HG03565 (cell line): ENCODE measurements around the gene SPEF2.
A peak's percentile ranks its signal among the peaks of the same experiment; 100 is the strongest.
"Not testable (repeated sequence)": the region's sequence is repeated elsewhere in the genome, so short reads cannot be mapped to it uniquely, and the experiment has no call there.

ENCODE experiments used
- ATAC-seq: cut with Tn5 transposase; IDR thresholded peaks from one replicate; pipeline ENCODE4 v1.9.1; 2021; ENCODE audit warnings: mild to moderate bottlenecking, moderate library complexity; ENCODE audit not compliant: unreplicated experiment

Gene SPEF2

DNA sequence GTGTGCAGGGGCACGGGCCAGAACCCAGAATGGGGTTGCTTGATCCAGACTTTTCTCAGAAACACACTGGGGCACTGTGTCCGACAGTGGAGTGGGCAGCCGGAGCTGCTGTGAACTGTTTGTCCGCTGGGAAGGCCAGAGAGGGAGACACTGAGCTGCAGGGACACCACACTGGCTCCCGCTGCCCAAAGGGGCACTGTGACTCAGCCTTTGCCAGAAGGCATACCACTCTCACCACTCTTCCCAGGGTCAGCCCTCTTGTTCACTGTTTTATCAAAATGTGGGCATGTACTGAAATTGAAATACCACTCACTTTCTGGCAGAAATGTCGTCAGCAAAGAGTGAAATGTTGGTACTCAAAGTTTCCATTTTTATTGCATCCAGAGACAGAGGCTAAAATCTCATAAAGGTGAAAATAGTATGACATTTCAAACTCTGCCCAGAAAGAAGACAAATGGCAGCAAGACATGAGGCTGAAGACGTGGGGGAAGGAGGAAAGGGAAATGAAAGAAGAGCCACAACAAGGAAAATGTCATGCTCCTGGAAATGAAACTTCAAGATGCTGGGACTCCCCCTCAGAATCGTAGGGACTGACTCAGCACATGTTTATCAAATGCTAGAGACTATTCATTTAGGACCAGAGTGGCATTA lies 234.5 kb downstream of the SPEF2 start:
- peak; percentile 39 for ATAC-seq

GRCh38 chr5:35852773-35853172 lies 235.1 kb downstream of the SPEF2 start:
- no peak for ATAC-seq

GRCh38 chr5:35853631-35854030 lies 236.0 kb downstream of the SPEF2 start:
- no peak for ATAC-seq

DNA sequence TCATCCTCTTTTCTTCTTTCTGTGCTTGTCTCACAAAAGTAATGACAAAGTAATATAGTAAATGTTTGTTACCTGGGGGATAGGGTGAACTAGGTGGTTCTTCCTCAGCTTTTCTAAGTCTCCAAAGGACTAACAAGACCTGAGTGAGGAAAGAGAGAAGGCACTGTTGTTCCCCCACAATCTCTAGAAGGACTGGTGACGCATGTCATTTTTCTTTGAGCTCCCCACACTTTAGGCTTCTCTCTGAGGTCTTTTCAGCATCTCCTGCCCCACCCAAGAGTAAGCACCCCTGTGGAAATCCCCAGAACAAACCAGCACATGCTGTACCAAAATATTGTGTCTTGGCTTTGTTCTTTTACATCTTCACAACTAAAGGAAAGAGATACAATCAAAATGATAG lies 236.6 kb downstream of the SPEF2 start:
- ATAC-seq = no peak

DNA sequence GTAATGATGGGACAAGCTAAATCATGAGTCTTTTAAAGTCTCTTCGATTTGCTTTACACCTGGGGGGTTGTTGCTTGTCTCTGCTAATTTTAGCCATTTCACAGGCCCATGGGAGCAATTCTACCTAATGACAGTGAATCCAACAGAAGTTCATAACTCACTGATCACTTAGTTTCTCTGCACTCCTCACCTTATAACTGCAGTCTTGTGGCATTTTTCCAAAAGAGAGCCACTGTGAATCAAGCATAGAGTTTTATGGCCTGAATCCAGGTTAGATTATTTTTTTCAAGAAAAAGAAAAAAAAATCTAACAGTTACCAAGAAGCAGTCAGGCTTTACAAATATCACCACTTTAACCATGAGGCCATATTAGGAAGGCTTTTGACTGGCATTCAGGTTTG lies 237.5 kb downstream of the SPEF2 start:
- no peak for ATAC-seq

DNA sequence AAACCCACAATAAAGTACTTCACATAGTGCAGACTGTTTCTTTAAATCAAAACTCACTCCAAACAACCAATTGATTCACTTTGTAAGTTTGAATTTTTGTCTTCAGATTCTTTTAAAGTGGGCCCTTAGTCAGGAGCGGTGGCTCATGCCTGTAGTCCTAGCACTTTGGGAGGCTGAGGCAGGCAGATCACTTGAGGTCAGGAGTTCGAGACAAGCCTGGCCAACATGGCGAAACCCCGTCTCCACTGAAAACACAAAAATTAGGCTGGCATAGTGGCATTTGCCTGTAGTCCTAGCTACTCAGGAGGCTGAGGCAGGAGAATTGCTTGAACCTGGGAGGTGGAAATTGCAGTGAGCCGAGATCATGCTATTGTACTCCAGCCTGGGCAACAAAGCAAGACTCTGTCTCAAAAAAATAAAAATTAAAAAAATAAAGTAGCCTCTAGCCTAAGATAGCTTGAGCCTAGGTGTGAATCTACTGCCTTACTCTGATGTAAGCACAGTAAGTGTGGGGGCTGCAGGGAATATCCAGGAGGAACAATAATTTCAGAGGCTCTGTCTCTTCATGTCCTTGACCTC lies 238.6 kb downstream of the SPEF2 start:
- ATAC-seq = not testable (repeated sequence)

- no peak for ATAC-seq
These were observed 239.2 kb downstream of the SPEF2 start, which contains the start of gene IL7R for GRCh38 chr5:35856765-35857351. Gene IL7R (plus strand): TSS chr5:35856891. CDS start chr5:35856978, 87 bp downstream.

GRCh38 chr5:35857606-35858205 lies 240.0 kb downstream of the SPEF2 start:
- no peak for ATAC-seq

DNA sequence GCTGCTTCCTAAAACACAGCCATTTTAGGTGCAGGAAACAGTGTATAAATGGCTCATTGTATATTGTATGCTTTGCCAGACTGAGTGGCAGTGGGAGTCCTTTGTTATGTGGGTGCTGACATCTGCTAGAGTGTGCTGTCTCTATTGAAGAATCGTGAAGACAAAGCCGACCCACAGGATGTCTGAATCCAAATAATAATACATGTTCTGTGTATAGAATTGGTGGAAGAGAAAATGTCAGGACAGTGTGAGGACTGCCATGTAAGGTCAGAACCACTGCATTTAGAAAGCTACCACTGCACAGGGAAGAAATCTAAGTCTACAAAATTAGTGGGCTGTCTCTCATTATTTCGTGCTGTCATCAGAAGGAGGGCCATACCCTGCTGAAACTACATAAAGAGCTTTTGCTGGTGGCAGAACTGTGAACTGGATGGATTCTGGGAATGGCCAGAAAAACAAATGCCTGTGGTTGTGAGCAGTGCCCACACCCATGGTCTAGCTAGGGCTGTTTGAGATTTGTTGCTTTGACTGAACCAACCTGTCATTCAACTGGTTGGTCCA lies 241.5 kb downstream of the SPEF2 start:
- no peak for ATAC-seq

- no peak for ATAC-seq
These were observed 243.0 kb downstream of the SPEF2 start for GRCh38 chr5:35860686-35861085.

DNA sequence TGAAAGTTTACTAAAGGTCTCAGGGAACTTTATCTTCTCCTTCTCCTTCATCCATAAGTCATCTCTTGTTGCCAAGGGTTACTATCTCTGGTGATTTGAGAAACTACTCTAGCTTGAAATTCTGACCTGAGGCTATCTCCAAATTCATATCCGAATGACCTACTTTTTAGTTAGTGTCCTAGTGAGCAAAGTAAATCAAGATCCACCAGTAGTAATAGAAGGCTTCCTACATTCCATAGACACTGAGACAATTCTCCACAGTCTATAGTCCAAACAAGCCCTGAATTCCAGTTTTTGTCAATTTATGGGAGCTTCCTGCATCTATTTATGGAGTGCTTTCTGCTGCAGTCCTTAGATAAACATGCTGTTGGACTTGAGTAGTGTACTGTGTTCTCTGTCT lies 244.1 kb downstream of the SPEF2 start:
- no peak for ATAC-seq

GRCh38 chr5:35862126-35862525 lies 244.5 kb downstream of the SPEF2 start:
- no peak for ATAC-seq

DNA sequence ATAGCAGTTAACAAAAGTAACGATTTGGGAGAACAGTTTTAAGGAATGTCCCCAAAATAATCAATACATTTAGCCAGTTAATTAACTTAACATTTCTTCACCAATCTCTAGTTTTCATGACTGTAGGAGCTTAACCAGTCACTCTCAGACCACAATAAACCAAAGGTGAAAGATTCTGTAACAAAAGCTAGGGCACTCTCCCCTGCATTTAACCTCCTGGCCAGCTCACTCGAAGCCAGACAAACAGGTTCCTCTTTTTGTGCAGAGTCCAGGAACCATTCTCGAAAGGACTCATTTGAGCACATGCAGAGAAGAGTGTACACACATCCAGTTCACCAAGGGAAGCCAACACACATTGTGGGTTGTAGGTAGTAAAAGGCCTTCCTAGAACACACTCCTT lies 245.5 kb downstream of the SPEF2 start:
- peak; percentile 65 for ATAC-seq
